Esophagus muscularis mucosa (tissue), 4 donors: ENCODE results near the gene TYMS.

Source experiments
- CTCF ChIP-seq, 3 experiments: fragments of 200-600 bp in 2 of 3; fragments of 450-650 bp in 1 of 3; sonication (generic) in 2 of 3; IDR thresholded peaks; one replicate each; pipeline ENCODE4 v1.5.1; 2017 to 2019; ENCODE audit warnings: antibody characterized with exemption in 3 of 3, mild to moderate bottlenecking in 2 of 3, moderate library complexity in 1 of 3
- EP300 ChIP-seq: sonication (generic); formaldehyde crosslinking; IDR thresholded peaks from one replicate; pipeline ENCODE4 v1.6.1; 2017; ENCODE audit warnings: antibody characterized with exemption
- POLR2A ChIP-seq: fragments of 450-650 bp; IDR thresholded peaks from one replicate; pipeline ENCODE4 v1.6.1; 2017; ENCODE audit warnings: antibody characterized with exemption, moderate library complexity, mild to moderate bottlenecking, low read depth

GRCh38 chr18:634551-635045 lies 22.9 kb upstream of the TYMS start:
- TF ChIP-seq CTCF (IDR thresholded peaks at IDR 0.05) (no peak), POLR2A (no peak), EP300 (no peak)
